Brain microvascular endothelial cell (primary cell): Measurements from ENCODE around the gene ITGA7.

Experiments used
- DNase-seq: peaks from one replicate; pipeline ENCODE4 v3.0.0-alpha.2; 2020
- H3K27ac ChIP-seq: fragments of 250-450 bp; sonication (Bioruptor Pico); 2 replicates; pipeline ENCODE4 v1.5.1; 2020; ENCODE audit warnings: mild to moderate bottlenecking, moderate library complexity
- H3K27me3 ChIP-seq: fragments of 250-450 bp; sonication (Bioruptor Pico); replicated peaks from 2 replicates; pipeline ENCODE4 v1.5.1; 2020; ENCODE audit warnings: mild to moderate bottlenecking
- H3K36me3 ChIP-seq: fragments of 250-450 bp; sonication (Bioruptor Pico); replicated peaks from 2 replicates; pipeline ENCODE4 v1.5.1; 2020; ENCODE audit warnings: mild to moderate bottlenecking
- H3K4me3 ChIP-seq: 2 replicates; pipeline ENCODE4 v1.5.1; 2011; ENCODE audit warnings: low read depth, mild to moderate bottlenecking, control low read depth, low read length, moderate library complexity
- CTCF ChIP-seq: IDR thresholded peaks from 2 replicates; pipeline ENCODE4 v1.5.1; 2011; ENCODE audit warnings: low read depth, mild to moderate bottlenecking, moderate library complexity, low read length, control low read depth, inconsistent platforms; ENCODE audit errors: missing control alignments
- in situ Hi-C: cut with HindIII; loops from 2 replicates; pipeline ENCODE4 v1.10.0; 2017; ENCODE audit warnings: low sequenced_read_pairs, low pct_ligation_motif_present

The ITGA7 gene

GRCh38 chr12:55702861-55703260, 4.8 kb downstream of the ITGA7 start:
- peaks cover 8% of the 10 kb centered on the region for H3K27me3 ChIP-seq
- H3K4me3 ChIP-seq = no peak overlapping the region
- H3K27ac ChIP-seq = no peak overlapping the region
- no peak for DNase-seq
- in situ Hi-C loops = no loop called here
- no peak for TF ChIP-seq CTCF
- H3K36me3 ChIP-seq = no peaks in the 10 kb centered on the region

- no peak overlapping the region for H3K27ac ChIP-seq
- no peak for DNase-seq
- H3K27me3 ChIP-seq = no peaks in the 10 kb centered on the region
- H3K4me3 ChIP-seq = no peak overlapping the region
- no peak for TF ChIP-seq CTCF
- H3K36me3 ChIP-seq = no peaks in the 10 kb centered on the region
- in situ Hi-C loops = no loop called here
These were observed 7.3 kb downstream of the ITGA7 start for GRCh38 chr12:55700255-55701018.

GRCh38 chr12:55699471-55700055, 8.1 kb downstream of the ITGA7 start:
- no peaks in the 10 kb centered on the region for H3K36me3 ChIP-seq
- H3K4me3 ChIP-seq = no peak overlapping the region
- no peak for DNase-seq
- H3K27ac ChIP-seq = no peak overlapping the region
- TF ChIP-seq CTCF = no peak
- no peaks in the 10 kb centered on the region for H3K27me3 ChIP-seq
- in situ Hi-C loops = no loop called here

GRCh38 chr12:55698965-55699364, 8.7 kb downstream of the ITGA7 start:
- no peak for TF ChIP-seq CTCF
- H3K27me3 ChIP-seq = no peaks in the 10 kb centered on the region
- in situ Hi-C loops = no loop called here
- no peak overlapping the region for H3K4me3 ChIP-seq
- no peak for DNase-seq
- no peak overlapping the region for H3K27ac ChIP-seq
- H3K36me3 ChIP-seq = no peaks in the 10 kb centered on the region

- Histone ChIP-seq H3K36me3 (no peaks in the 10 kb centered on the region), H3K27ac (no peak overlapping the region), H3K27me3 (no peaks in the 10 kb centered on the region), H3K4me3 (no peak overlapping the region)
- no peak for TF ChIP-seq CTCF
- in situ Hi-C loops = no loop called here
- DNase-seq = no peak
These were observed 9.3 kb downstream of the ITGA7 start for GRCh38 chr12:55698241-55698955.
